HepG2 (cell line): ENCODE measurements around the gene NBEA. TPM values are rescaled to one million over a fixed set of nuclear protein-coding genes. Genes with fewer than 3 reads are reported as not detected.
"Not testable (repeated sequence)": the region's sequence is repeated elsewhere in the genome, so short reads cannot be mapped to it uniquely, and the experiment has no call there.

Experiments used
- ATAC-seq: fragments of 200-7000 bp; cut with Tn5 transposase; 3 replicates; pipeline ENCODE4 v1.9.1; 2020; ENCODE audit warnings: mild to moderate bottlenecking, moderate library complexity
- BruUV-seq: library from RNA; stranded (reverse); fragments of 400-500 nt; replicated peaks from 2 replicates; lab custom pipeline; 2021; lab: Mats Ljungman, UMichigan
- CTCF ChIA-PET: fragments of 300-600 bp; formaldehyde crosslinking; extraction: SDS; loops from one replicate; lab custom pipeline; 2021; ENCODE audit warnings: low total read pairs, inconsistent platforms, low intra/inter-chr PET ratio; lab: Yijun Ruan, JAX
- POLR2A ChIA-PET: fragments of 350-600 bp; sonication (Branson Sonifier 250); formaldehyde crosslinking; loops from one replicate; lab custom pipeline; 2020; ENCODE audit warnings: antibody characterized with exemption, inconsistent platforms; lab: Yijun Ruan, JAX
- DNase-seq: peaks from one replicate; pipeline ENCODE4 v3.0.0-alpha.2; 2015; ENCODE audit warnings: low spot score
- FAIRE-seq: peaks from 3 replicates; lab custom pipeline; 2011; peaks lifted over from hg19 to GRCh38; lab: Jason Lieb, UNC
- H2AFZ ChIP-seq: one replicate; pipeline ENCODE4 v1.6.1; 2011; ENCODE audit warnings: low read length, inconsistent platforms
- H3K27ac ChIP-seq: fragments of 300-600 bp; 3 replicates; pipeline ENCODE4 v1.8.0; 2011; ENCODE audit warnings: mixed run types, mild to moderate bottlenecking, mixed read lengths, low read length, inconsistent platforms; ENCODE audit not compliant: insufficient read depth; ENCODE audit errors: extremely low read length
- H3K27me3 ChIP-seq, 2 experiments: fragments of 200-600 bp in 1 of 2; 2 replicates in 1 of 2; 3 replicates in 1 of 2; pipeline versions ENCODE4 v1.6.0 to v1.8.0; 2011; ENCODE audit warnings: low read length in 2 of 2, mild to moderate bottlenecking in 2 of 2, moderate library complexity in 2 of 2, inconsistent platforms in 1 of 2; ENCODE audit not compliant: insufficient read depth in 2 of 2, control insufficient read depth in 1 of 2
- H3K36me3 ChIP-seq, 2 experiments: fragments of 200-600 bp in 1 of 2; replicated peaks in 1 of 2; 2 replicates in 1 of 2; 3 replicates in 1 of 2; pipeline versions ENCODE4 v1.5.1 to v1.8.0; 2011; ENCODE audit warnings: low read length in 2 of 2, inconsistent platforms in 1 of 2; ENCODE audit not compliant: insufficient read depth in 2 of 2, control insufficient read depth in 1 of 2
- H3K4me1 ChIP-seq: 2 replicates; pipeline ENCODE4 v1.5.1; 2012; ENCODE audit warnings: low read length, inconsistent platforms; ENCODE audit not compliant: insufficient read depth
- H3K4me2 ChIP-seq: 2 replicates; pipeline ENCODE4 v1.6.0; 2011; ENCODE audit warnings: low read depth, low read length, inconsistent platforms
- H3K4me3 ChIP-seq, 3 experiments: fragments of 200-600 bp in 1 of 3; sonication (generic), shearing (Covaris generic) in 1 of 3; replicated peaks in 1 of 3; 2 replicates each; pipeline ENCODE4 v1.5.1; 2011 to 2016; ENCODE audit warnings: low read length in 3 of 3, inconsistent platforms in 2 of 3, low read depth in 2 of 3, mild to moderate bottlenecking in 2 of 3, control low read depth in 1 of 3, mixed read lengths in 1 of 3; ENCODE audit not compliant: insufficient read depth in 1 of 3
- H3K79me2 ChIP-seq: one replicate; pipeline ENCODE4 v1.6.1; 2011; ENCODE audit warnings: low read length, inconsistent platforms; ENCODE audit not compliant: insufficient read depth
- H3K9ac ChIP-seq: 2 replicates; pipeline ENCODE4 v1.6.0; 2011; ENCODE audit warnings: mild to moderate bottlenecking, low read depth, low read length, inconsistent platforms; ENCODE audit not compliant: insufficient read depth
- H3K9me3 ChIP-seq: 2 replicates; pipeline ENCODE4 v1.5.1; 2012; ENCODE audit warnings: mild to moderate bottlenecking, low read length
- H4K20me1 ChIP-seq: 2 replicates; pipeline ENCODE4 v1.6.0; 2011; ENCODE audit warnings: inconsistent platforms, mild to moderate bottlenecking, low read length, moderate library complexity; ENCODE audit not compliant: insufficient read depth
- NFIB ChIP-seq: sonication (generic); formaldehyde crosslinking; IDR thresholded peaks from 2 replicates; pipeline ENCODE4 v1.9.0; 2021; ENCODE audit warnings: missing genetic modification reagents, mild to moderate bottlenecking, borderline replicate concordance
- ZFX ChIP-seq: sonication (generic); formaldehyde crosslinking; IDR thresholded peaks from 2 replicates; pipeline ENCODE4 v1.4.0; 2020; ENCODE audit warnings: mild to moderate bottlenecking, low read depth, missing genetic modification reagents, moderate library complexity
- WGBS: methylation state at CpG from one replicate; pipeline ENCODE4 v1.1.6; 2017; ENCODE audit warnings: low lambda C conversion rate; 5-methylcytosine and 5-hydroxymethylcytosine counted together
- in situ Hi-C: cut with HindIII; loops from 2 replicates; pipeline ENCODE4 v1.10.0; 2017; ENCODE audit warnings: low pct_unique_long_range_greater_than_20kb; ENCODE audit not compliant: extremely low pct_ligation_motif_present
- intact Hi-C: fragments of 100-400 bp; cut with micrococcal nuclease; formaldehyde crosslinking; loops from one replicate; pipeline ENCODE4 v1.10.0; 2022; ENCODE audit not compliant: unreplicated experiment
- polyA plus RNA-seq, 8 experiments: library from polyadenylated mRNA; depleted of rRNA in 3 of 8; stranded (reverse) in 7 of 8; unstranded in 1 of 8; fragments of >200 nt; fragmentation: Illumina TruSeq in 4 of 8; extraction: Trizol in 4 of 8; gene quantifications; 2 replicates each; pipeline versions ENCODE4 v1.2.1 to v1.2.3, GENCODE V29; 2011 to 2016; ENCODE audit warnings: low read depth in 4 of 8, missing spikeins in 1 of 8, mixed read lengths in 1 of 8; ENCODE audit not compliant: insufficient read depth in 1 of 8
- total RNA-seq, 5 experiments: library from RNA; depleted of rRNA; stranded (reverse); fragments of >200 nt; fragmentation: Illumina TruSeq; extraction: Trizol; gene quantifications; 2 replicates each; pipeline ENCODE4 v1.2.3, GENCODE V29; 2016; ENCODE audit warnings: low read depth in 1 of 5

NBEA gene
- total and polyA plus RNA-seq, 2 of the 13 experiments (the other 11 are each of a cell fraction or from before 2014, with no cell fraction given): 2.7 to 2.8 TPM

DNA sequence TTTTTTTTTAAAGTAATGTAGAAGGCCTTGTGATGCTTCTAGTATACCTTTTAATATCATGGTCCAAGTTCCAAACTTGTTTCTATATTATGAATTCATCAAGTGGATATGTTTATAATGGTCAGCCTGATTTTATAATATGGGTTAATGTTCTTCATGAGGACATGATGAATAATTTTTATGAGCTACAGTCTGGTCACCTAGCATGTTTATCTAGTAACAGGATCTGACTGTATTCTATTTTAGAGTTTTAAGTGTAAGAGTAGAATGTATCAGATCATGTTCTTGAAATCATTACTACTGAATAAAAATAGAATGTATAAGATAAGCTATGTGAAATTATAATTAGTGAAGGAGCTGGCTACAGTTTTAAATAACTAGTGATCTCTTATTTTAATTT lies 164.7 kb downstream of the NBEA start:
- H2AFZ ChIP-seq, FAIRE-seq, H4K20me1 ChIP-seq, H3K27me3 ChIP-seq, H3K9me3 ChIP-seq, H3K4me1 ChIP-seq, H3K36me3 ChIP-seq, in situ Hi-C loops, BruUV-seq, CTCF ChIA-PET, H3K27ac ChIP-seq, H3K9ac ChIP-seq, H3K4me3 ChIP-seq, POLR2A ChIA-PET, ATAC-seq, intact Hi-C loops, H3K79me2 ChIP-seq, DNase-seq, H3K4me2 ChIP-seq: not testable (repeated sequence)

DNA sequence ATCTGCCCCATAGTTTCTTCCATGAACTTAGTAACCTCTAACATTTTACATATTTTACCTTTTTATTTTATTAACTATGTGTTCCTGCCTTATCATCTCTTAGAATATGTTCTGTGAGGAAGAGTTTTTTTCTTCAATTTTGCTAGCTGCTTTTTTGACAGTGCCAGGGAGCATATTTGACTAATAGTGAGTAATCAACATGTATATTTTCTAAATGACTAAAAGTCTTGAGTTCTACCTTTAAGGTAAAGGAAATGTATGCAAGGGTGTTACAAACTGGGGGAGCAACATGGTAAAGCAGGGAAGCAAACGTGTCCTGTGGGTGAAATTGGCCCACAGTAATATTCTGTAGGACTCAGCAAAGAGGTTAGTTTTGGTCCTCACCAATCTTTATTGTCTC lies 165.5 kb downstream of the NBEA start:
- Histone ChIP-seq H3K9ac (no peak overlapping the region), H3K27ac (no peak overlapping the region), H2AFZ (no peak overlapping the region), H3K4me1 (no peaks in the 10 kb centered on the region), H3K4me3 (no peak overlapping the region), H3K79me2 (no peaks in the 10 kb centered on the region), H3K36me3 (no peaks in the 10 kb centered on the region), H3K27me3 (no peaks in the 10 kb centered on the region), H3K9me3 (no peaks in the 10 kb centered on the region), H3K4me2 (no peak overlapping the region), H4K20me1 (no peaks in the 10 kb centered on the region)
- WGBS: 37% methylated on average over 1 of the region's 1 CpG
- in situ Hi-C loops: no loop called here
- ChIA-PET POLR2A (no interaction called here), CTCF (no interaction called here)
- no TSS peak for BruUV-seq
- FAIRE-seq (no peak), DNase-seq (no peak), ATAC-seq (no peak)
- intact Hi-C loops: no loop called here
- TF ChIP-seq ZFX (CRISPR knock-in tag) (no peak), NFIB (CRISPR knock-in tag) (no peak)

DNA sequence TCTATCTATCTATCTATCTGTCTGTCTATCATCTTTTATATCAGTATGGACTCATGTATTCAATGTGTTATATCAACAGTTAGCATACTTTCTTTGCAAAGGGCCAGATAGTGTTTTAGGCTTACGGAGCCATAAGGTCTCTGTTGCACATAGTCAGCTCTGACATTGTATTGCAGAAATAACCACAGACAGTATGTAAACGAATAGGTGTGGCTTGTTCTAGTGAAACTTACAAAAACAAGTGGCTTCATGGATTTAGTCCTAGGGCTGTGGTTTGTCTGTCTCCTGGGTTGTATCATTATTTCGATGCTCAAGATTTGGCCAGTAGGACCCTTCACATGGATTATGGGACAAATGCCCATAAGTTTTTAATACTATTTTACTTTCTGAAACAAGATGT lies 171.5 kb downstream of the NBEA start:
- FAIRE-seq, H3K36me3 ChIP-seq, H3K4me3 ChIP-seq, in situ Hi-C loops, intact Hi-C loops, H3K79me2 ChIP-seq, DNase-seq, H3K4me1 ChIP-seq, ATAC-seq, H3K9me3 ChIP-seq, H3K27me3 ChIP-seq, H3K4me2 ChIP-seq, POLR2A ChIA-PET, BruUV-seq, H4K20me1 ChIP-seq, H3K9ac ChIP-seq, H3K27ac ChIP-seq, CTCF ChIA-PET, H2AFZ ChIP-seq: not testable (repeated sequence)
- WGBS: 67% methylated on average over 3 of the region's 3 CpGs
